HCT116 (cell line): ENCODE data around the gene F13A1. TPM values are rescaled to one million over a fixed set of nuclear protein-coding genes. Genes with fewer than 3 reads are reported as not detected.

Experiments used
- ATAC-seq: fragments of 200-7000 bp; cut with Tn5 transposase; 2 replicates; pipeline ENCODE4 v1.9.1; 2020; ENCODE audit warnings: mild to moderate bottlenecking, moderate library complexity
- BruUV-seq: library from RNA; stranded (reverse); fragments of 400-500 nt; replicated peaks from 2 replicates; lab custom pipeline; 2021; lab: Mats Ljungman, UMichigan
- CTCF ChIA-PET: fragments of 300-600 bp; sonication (Branson Sonifier 250); formaldehyde crosslinking; loops from one replicate; lab custom pipeline; 2021; ENCODE audit warnings: antibody characterized with exemption; lab: Charles Lee
- POLR2A ChIA-PET: fragments of 300-600, 350-600 bp; sonication (Branson Sonifier 250); formaldehyde crosslinking; loops from one replicate; lab custom pipeline; 2021; ENCODE audit warnings: antibody characterized with exemption; lab: Charles Lee
- RAD21 ChIA-PET, 2 experiments: fragments of 300-600 bp; sonication (Branson Sonifier 250); formaldehyde crosslinking; loops; one replicate each; lab custom pipeline; 2023; ENCODE audit warnings: low total read pairs in 2 of 2; ENCODE audit not compliant: uncharacterized antibody in 2 of 2, unreplicated experiment in 2 of 2, low non-redundant PET in 1 of 2; lab: Charles Lee
- DNase-seq: peaks from one replicate; pipeline ENCODE4 v3.0.0-alpha.2; 2010; ENCODE audit warnings: low read depth, low spot score
- H2AFZ ChIP-seq: fragments of 200-600 bp; shearing (Covaris generic), sonication (generic); 2 replicates; pipeline ENCODE4 v1.6.1; 2017; ENCODE audit warnings: low read depth, mixed run types, mixed read lengths, antibody characterized with exemption, low read length; ENCODE audit not compliant: poor library complexity, severe bottlenecking
- H3K27ac ChIP-seq: 2 replicates; pipeline ENCODE4 v1.5.1; 2012; ENCODE audit warnings: low read depth, low read length
- H3K27me3 ChIP-seq: fragments of 200-600 bp; sonication (generic); 2 replicates; pipeline ENCODE4 v1.6.1; 2016; ENCODE audit warnings: mixed run types, low read length, mixed read lengths; ENCODE audit not compliant: insufficient read depth
- H3K36me3 ChIP-seq, 2 experiments: fragments of 200-500 bp in 1 of 2; fragments of 200-600 bp in 1 of 2; sonication (Bioruptor generic) in 1 of 2; sonication (generic) in 1 of 2; 2 replicates each; pipeline versions ENCODE4 v1.5.1 to v1.6.1; 2014 to 2016; ENCODE audit warnings: low read length in 2 of 2, inconsistent platforms in 1 of 2, mixed read lengths in 1 of 2, mixed run types in 1 of 2; ENCODE audit not compliant: insufficient read depth in 2 of 2, control insufficient read depth in 1 of 2
- H3K4me1 ChIP-seq, 2 experiments: fragments of 200-600 bp in 1 of 2; sonication (generic) in 1 of 2; 2 replicates each; pipeline versions ENCODE4 v1.5.1 to v1.6.1; 2012 to 2017; ENCODE audit warnings: low read length in 2 of 2, inconsistent platforms in 1 of 2, mild to moderate bottlenecking in 1 of 2, mixed read lengths in 1 of 2, mixed run types in 1 of 2, moderate library complexity in 1 of 2; ENCODE audit not compliant: insufficient read depth in 2 of 2, control insufficient read depth in 1 of 2
- H3K4me2 ChIP-seq: fragments of 200-600 bp; sonication (generic); 2 replicates; pipeline ENCODE4 v1.6.1; 2017; ENCODE audit warnings: mixed run types, low read length, mixed read lengths
- H3K4me3 ChIP-seq, 2 experiments: fragments of 200-600 bp in 1 of 2; sonication (generic) in 1 of 2; replicated peaks in 1 of 2; 2 replicates each; pipeline ENCODE4 v1.5.1; 2011 to 2016; ENCODE audit warnings: low read length in 2 of 2, control low read depth in 1 of 2, low read depth in 1 of 2, mild to moderate bottlenecking in 1 of 2, mixed read lengths in 1 of 2, mixed run types in 1 of 2
- H3K79me2 ChIP-seq: fragments of 200-600 bp; sonication (generic); 2 replicates; pipeline ENCODE4 v1.6.1; 2017; ENCODE audit warnings: mild to moderate bottlenecking, mixed run types, low read length, moderate library complexity, mixed read lengths; ENCODE audit not compliant: insufficient read depth
- H3K9ac ChIP-seq: fragments of 200-600 bp; sonication (generic); 2 replicates; pipeline ENCODE4 v1.6.1; 2016; ENCODE audit warnings: low read length, mixed read lengths
- H3K9me2 ChIP-seq: fragments of 200-600 bp; sonication (generic), shearing (Covaris generic); 2 replicates; pipeline ENCODE4 v1.6.1; 2017; ENCODE audit warnings: mixed run types, mild to moderate bottlenecking, moderate library complexity; ENCODE audit not compliant: insufficient read depth
- H3K9me3 ChIP-seq, 2 experiments: fragments of 200-500 bp in 1 of 2; fragments of 200-600 bp in 1 of 2; sonication (Bioruptor generic) in 1 of 2; sonication (generic) in 1 of 2; 2 replicates each; pipeline ENCODE4 v1.6.1; 2014 to 2017; ENCODE audit warnings: low read length in 2 of 2, mixed read lengths in 2 of 2, inconsistent platforms in 1 of 2, low read depth in 1 of 2, mild to moderate bottlenecking in 1 of 2, mixed run types in 1 of 2, moderate library complexity in 1 of 2; ENCODE audit not compliant: control insufficient read depth in 1 of 2, insufficient read depth in 1 of 2
- H4K20me1 ChIP-seq: fragments of 200-600 bp; sonication (generic), shearing (Covaris generic); 2 replicates; pipeline ENCODE4 v1.6.1; 2017; ENCODE audit warnings: mixed run types, mild to moderate bottlenecking, moderate library complexity; ENCODE audit not compliant: insufficient read depth
- CBX3 ChIP-seq: IDR thresholded peaks from 2 replicates; pipeline ENCODE4 v1.6.1; 2012; ENCODE audit warnings: low read depth
- CTCF ChIP-seq, 3 experiments: fragments of 200-600 bp in 1 of 3; sonication (generic) in 1 of 3; IDR thresholded peaks in 2 of 3; conservative IDR thresholded peaks in 1 of 3; 2 replicates each; pipeline ENCODE4 v1.5.1; 2012 to 2017; ENCODE audit warnings: low read depth in 2 of 3, low read length in 2 of 3, antibody characterized with exemption in 1 of 3, borderline replicate concordance in 1 of 3, control low read depth in 1 of 3, mild to moderate bottlenecking in 1 of 3, mixed read lengths in 1 of 3, mixed run types in 1 of 3, moderate library complexity in 1 of 3; ENCODE audit not compliant: insufficient read depth in 1 of 3
- ELF1 ChIP-seq: IDR thresholded peaks from 2 replicates; pipeline ENCODE4 v1.6.1; 2012; ENCODE audit warnings: low read depth, borderline replicate concordance
- JUND ChIP-seq: IDR thresholded peaks from 2 replicates; pipeline ENCODE4 v1.6.1; 2012
- POLR2A ChIP-seq: IDR thresholded peaks from 2 replicates; pipeline ENCODE4 v1.7.0; 2011; ENCODE audit warnings: borderline replicate concordance; ENCODE audit not compliant: insufficient read depth, insufficient read length; ENCODE audit errors: extremely low read depth
- POLR2AphosphoS5 ChIP-seq: IDR thresholded peaks from 2 replicates; pipeline ENCODE4 v1.6.1; 2011; ENCODE audit warnings: mild to moderate bottlenecking, low read depth, low read length, moderate library complexity
- RAD21 ChIP-seq: IDR thresholded peaks from 2 replicates; pipeline ENCODE4 v1.6.1; 2012; ENCODE audit warnings: low read depth, mild to moderate bottlenecking
- REST ChIP-seq: IDR thresholded peaks from 2 replicates; pipeline ENCODE4 v1.6.1; 2012; ENCODE audit warnings: low read depth
- SIN3A ChIP-seq: IDR thresholded peaks from 2 replicates; pipeline ENCODE4 v1.6.1; 2012; ENCODE audit warnings: low read depth
- SRF ChIP-seq: IDR thresholded peaks from 2 replicates; pipeline ENCODE4 v1.6.1; 2012; ENCODE audit warnings: low read depth
- ZFX ChIP-seq: fragments of 450-650 bp; IDR thresholded peaks from 2 replicates; pipeline ENCODE4 v1.6.1; 2017
- ZNF274 ChIP-seq: fragments of 200-500 bp; sonication (Bioruptor generic); IDR thresholded peaks from 2 replicates; pipeline ENCODE4 v1.6.1; 2014; ENCODE audit warnings: mild to moderate bottlenecking, low read depth, low read length, inconsistent platforms
- intact Hi-C: fragments of 100-400 bp; cut with micrococcal nuclease; formaldehyde crosslinking; loops from 2 replicates; pipeline ENCODE4 v1.10.0; 2022
- total RNA-seq: library from RNA; stranded (reverse); gene quantifications from one replicate; pipeline ENCODE4 v1.2.1, GENCODE V29; 2021; ENCODE audit not compliant: unreplicated experiment

The F13A1 gene
- total RNA-seq, 1 experiment from 2014 or later: 0.34 TPM

DNA sequence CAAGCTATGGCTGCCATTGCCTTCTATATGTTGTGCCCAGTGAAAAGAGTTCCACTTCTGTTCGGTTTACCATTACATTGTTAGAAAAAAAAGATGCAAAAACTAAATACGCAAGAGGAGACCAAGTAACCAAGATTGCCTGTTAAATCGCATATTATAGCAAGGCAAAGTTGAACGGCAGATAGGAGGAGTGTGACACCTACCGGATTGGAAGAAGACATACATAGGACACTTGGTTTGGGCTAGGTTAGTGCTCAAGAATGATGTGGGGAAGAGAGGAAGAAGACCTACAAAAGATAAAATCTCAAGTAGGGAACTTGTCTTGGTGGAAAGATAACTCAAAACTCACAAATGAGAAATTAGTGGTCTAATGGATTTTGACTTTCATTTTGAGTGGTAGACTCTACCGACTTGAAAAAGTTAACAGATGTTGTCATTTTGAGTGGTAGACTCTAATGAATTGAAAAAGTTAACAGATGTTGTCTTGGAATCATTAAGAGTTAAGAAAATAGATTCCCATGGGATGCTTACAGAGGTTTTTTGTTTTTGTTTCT is 95.5 kb downstream of the F13A1 start (continued):
- TF ChIP-seq CTCF (IDR thresholded peaks at IDR 0.05 in 2 of 3, conservative IDR thresholded peaks at IDR 0.05 in 1 of 3; ENCODE audit: borderline replicate concordance in 1 of 3, insufficient read depth in 1 of 3, low read depth in 2 of 3, low read length in 2 of 3) (no peak), ZFX (no peak), ELF1 (no peak), ZNF274 (no peak)
- TF ChIP-seq, all 23 proteins: peak for 0

GRCh38 chr6:6221787-6222535 is 98.5 kb downstream of the F13A1 start:
- no peaks in the 10 kb centered on the region for H3K9me3 ChIP-seq
- H2AFZ ChIP-seq: no peak overlapping the region
- no peak overlapping the region for H3K4me2 ChIP-seq
- POLR2A ChIA-PET: no interaction called here
- no peaks in the 10 kb centered on the region for H4K20me1 ChIP-seq
- intact Hi-C loops: no loop called here
- ATAC-seq (peak; percentile 52; the same call in 1 of the 2 replicates), DNase-seq (no peak)
- no peaks in the 10 kb centered on the region for H3K79me2 ChIP-seq
- no peak overlapping the region for H3K4me3 ChIP-seq
- peaks cover 0 to 7% of the 10 kb centered on the region in 2 experiments; a peak in 1 of 4 replicates for H3K4me1 ChIP-seq
- RAD21 ChIA-PET: no interaction called here
- no peaks in the 10 kb centered on the region; the same call in 1 of the 2 replicates for H3K27me3 ChIP-seq
- CTCF ChIA-PET: no interaction called here
- no peaks in the 10 kb centered on the region for H3K9me2 ChIP-seq
- H3K36me3 ChIP-seq: no peaks in the 10 kb centered on the region
- no peak overlapping the region for H3K9ac ChIP-seq
- no TSS peak for BruUV-seq
- H3K27ac ChIP-seq: no peak overlapping the region
- TF ChIP-seq POLR2AphosphoS5 (no peak), ZFX (no peak), POLR2A (no peak), CBX3 (no peak), CTCF (IDR thresholded peaks at IDR 0.05 in 2 of 3, conservative IDR thresholded peaks at IDR 0.05 in 1 of 3; ENCODE audit: borderline replicate concordance in 1 of 3, insufficient read depth in 1 of 3, low read depth in 2 of 3, low read length in 2 of 3) (peak; percentile 24 to 62 (median 49); a peak in 5 of 6 replicates), SRF (no peak), ZNF274 (no peak), JUND (no peak), RAD21 (peak; percentile 32), SIN3A (no peak), REST (no peak), ELF1 (no peak)
